ENCODE results near the gene PRAMEF1.
"Not testable (repeated sequence)": the region's sequence is repeated elsewhere in the genome, so short reads cannot be mapped to it uniquely, and the experiment has no call there.

The PRAMEF1 gene, protein sequence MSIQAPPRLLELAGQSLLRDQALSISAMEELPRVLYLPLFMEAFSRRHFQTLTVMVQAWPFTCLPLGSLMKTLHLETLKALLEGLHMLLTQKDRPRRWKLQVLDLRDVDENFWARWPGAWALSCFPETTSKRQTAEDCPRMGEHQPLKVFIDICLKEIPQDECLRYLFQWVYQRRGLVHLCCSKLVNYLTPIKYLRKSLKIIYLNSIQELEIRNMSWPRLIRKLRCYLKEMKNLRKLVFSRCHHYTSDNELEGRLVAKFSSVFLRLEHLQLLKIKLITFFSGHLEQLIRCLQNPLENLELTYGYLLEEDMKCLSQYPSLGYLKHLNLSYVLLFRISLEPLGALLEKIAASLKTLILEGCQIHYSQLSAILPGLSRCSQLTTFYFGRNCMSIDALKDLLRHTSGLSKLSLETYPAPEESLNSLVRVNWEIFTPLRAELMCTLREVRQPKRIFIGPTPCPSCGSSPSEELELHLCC

DNA sequence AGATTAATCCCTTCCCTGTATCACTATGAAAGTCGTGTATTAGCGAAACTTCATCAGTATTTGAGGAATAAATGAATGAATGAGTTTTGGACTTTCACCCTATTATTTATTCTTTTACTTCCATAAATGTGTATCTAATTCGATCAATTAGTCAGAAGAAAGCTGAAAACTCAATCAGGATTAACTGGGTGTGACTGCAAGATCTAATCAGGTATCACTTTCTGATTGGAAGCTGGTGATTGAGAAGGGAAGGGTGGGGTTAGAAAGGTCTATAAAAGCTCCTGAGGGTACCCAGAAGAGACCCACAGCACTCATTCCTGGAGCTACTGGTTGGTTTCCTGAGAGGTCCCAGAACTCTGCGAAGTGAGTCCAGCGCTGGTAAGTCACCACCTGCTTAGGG, at the start of gene PRAMEF1:
TSS of gene PRAMEF1 (plus strand) at position 301 of the 400 bp plus-strand sequence. CDS start 1,831 bp downstream, outside the sequence.
- DNase-seq = not testable (repeated sequence)

DNA sequence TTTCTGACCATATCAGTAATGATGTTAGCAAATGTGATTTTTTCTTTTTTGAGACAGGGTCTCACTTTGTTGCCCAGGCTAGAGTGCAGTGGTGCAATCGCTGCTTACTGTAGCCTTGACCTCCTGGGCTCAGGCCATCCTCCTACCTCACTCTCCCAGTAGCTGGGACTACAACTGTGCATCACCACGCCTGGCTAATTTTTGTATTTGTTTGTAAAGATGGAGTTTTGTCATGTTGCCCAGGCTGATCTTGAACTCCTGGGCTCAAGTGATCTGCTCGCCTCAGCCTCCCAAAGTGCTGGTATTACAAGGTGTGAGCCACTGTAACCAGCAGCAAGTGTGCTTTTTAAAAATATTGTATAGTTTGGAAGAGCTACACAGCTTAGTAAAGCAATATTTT, 49.3 kb upstream of the PRAMEF1 start:
- DNase-seq = no peak

DNA sequence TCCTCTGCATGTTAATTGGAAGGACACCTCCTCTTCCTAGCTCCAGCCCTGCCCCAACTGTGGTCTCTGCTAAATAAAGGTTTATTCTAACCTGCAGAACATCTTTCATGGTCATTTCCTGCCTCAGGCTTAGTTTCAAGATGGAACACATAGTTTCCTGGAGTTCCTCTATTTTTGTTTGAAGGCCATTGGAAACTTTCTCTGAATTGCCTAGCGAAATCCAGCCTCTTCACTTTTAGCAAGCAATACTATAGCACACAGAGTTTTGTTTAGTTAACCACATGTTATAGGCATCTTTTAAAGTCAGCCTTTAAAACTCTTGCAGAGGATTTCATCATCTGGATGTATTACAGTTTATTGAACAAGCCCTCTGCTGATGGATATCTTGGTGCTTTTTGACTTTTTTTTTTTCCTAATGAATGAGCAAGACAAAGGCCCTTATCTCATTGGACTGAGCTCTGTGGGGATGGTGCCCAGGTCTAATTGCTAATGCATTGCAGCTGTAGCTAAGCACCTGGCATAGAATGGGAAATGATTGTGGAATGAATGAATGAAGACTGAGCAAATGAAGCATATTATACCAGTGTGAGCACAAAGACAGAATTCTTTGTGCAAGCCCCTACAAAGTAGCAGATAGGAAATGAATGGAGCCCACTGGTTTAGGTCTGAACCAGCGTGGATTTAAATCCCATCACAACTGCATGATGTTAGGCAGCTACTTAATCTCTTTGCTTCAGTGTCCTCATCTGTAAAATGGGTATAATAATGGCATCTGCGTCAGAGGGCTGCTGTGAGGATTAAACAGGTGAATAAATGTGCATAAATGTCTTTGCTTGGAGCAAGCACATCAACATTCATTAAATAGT, 45.8 kb upstream of the PRAMEF1 start:
- DNase-seq = no peak

DNA sequence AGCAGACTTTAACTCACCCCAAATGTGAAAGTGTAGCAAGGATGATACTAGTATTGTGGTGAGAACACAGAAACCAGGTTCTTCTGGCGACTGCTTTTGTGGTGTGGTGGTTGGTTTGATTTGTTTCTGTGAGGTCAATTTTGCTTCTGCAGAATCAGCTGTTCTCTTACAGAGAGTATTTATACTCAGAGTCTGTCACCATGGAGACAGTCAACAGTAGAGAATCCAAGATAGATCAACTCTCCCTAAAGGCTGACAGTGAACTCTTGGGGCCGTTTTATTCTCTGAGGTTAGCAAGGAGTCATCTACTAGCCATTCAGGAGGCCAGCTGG, 45.2 kb upstream of the PRAMEF1 start, which contains the start of gene CFAP107:
TSS of gene CFAP107 (plus strand) at position 209 of the 332 bp plus-strand sequence. CDS start 231 bp downstream, outside the sequence.
- DNase-seq = no peak

DNA sequence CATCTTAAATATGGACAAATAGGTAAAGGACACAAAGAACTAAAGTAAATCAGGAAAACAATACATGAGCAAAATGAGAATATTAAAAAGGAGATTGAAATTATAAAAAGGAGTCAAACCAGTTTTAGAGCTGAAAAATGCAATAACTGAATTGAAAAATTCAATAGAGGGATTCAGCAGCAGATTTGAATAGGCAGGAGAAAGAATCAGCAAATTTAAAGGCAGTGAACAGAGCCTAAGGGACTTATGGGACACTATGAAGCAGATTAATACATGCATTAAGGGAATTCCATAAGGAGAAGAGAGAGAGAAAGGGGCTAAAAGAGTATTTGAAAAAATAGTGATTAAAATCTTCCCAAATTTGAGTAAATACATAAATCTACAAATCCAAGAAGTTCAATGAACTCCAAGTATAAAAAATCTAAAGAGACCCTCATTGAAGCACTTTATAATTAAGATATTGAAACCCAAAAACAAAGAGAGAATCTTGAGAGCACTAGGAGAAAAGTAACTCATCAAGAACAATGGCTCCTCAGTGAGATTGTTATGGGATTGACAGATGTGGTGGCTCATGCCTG, 42.3 kb upstream of the PRAMEF1 start:
- DNase-seq = no peak

DNA sequence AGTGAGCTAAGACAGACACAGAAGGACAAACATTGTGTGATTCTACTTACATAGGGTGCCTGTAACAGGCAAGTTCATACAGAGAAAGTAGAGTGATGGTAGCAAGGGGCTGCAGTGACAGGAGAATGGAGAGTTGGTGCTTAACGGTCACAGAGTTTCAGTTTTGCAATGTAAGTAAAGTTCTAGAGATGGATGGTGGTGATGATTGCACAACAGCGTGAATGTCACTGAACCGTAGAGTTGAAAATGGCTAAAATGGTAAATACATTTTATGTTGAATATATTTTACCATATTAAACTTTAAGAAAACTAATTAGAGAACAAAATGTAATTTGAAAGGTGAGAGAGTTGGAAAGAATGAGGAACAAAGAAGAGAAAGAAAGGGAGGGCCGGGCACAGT, 36.5 kb upstream of the PRAMEF1 start:
- no peak for DNase-seq

DNA sequence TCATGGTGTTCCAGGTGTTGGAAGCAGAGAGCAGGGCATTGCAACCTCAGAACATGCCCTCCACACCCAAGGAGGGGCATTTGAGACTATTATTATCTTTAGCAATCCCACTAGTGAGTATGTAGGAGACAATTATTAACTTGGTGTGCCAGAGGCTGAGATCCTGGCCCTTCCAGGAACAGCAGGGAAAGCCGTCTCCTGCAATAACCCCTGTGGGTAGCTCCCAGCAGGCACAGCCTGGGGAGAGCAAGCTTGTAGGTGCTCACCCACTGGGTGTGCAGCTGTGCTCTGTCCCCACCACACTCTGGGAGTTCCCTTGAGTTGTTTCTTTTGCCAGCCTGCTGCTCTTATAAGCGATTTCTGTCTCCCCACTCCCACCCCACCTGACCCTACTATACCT, 34.9 kb upstream of the PRAMEF1 start:
- DNase-seq = no peak

DNA sequence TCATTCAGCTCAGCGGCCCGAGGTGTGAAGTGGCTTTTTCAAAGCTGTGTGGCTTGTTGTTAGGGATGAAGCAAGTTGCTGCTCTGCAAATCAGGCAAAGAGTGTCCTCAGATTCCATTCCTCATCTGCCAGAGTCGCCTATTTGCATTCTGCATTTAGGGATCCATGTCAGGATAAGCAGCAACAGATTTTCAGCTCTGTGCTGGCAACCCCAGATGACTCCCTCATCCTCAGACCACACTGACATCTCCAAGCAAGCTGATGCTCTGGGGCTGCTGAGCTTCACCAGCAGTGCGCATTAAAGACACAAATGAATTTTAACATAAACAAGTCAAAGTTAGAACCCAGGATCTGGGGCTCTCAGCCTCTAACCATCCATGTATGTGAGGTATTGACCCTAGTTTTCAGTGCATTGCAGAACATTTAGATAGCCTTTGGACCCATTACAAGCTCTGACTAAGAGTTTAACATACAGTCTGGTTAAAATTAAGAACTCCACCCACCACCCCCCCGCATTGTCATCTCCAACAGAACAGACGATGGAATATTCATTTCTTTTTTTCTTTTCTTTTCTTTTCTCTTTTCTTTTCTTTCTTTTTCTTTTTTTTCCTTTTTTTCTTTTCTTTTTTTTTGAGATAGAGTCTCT, 34.3 kb upstream of the PRAMEF1 start:
- DNase-seq = no peak

DNA sequence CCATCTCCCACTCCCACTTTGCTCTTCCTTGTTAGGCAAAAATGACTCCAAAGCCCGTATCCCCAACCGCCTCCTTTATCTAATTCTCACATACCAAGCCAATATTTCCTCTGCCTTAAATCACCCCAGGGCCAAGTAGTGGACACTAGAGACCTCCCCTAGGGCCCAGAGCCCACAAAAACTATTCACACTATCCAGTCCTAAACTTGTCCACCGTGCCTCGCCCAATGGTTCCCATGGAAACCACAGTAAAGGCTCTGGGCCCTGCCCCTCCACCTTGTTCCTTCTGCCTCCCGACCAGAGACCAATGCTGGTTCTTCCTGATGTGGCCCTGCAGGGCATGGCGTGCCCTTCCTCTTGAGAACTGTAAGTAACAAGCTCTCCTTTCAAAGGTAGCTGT, 33.4 kb upstream of the PRAMEF1 start:
- no peak for DNase-seq

DNA sequence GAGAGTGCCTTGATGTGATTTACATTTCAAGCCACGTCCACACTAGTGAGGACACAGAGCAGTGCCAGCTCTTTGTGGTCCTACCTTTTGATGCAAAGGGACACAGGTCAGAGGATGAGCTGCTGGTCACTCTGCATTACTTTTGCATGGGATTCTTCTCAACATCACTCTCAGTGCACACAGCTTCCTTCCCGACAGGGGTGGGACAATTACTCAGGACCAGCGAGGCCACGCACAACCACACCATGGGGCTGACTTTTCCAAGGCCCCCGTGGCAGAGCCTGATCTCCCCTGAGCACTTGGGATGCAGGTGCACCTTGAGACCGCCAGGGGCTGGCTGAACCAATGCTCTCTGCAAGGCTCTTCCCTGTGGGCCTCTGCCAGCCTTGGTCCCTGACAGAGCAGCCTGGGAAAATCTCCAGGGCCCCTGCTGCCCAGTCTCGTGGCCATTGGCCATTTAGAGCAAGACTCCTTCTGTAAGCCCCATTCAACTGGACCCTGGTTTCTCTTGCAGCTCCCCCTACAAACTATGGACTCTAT, 30.9 kb upstream of the PRAMEF1 start:
- DNase-seq = no peak

DNA sequence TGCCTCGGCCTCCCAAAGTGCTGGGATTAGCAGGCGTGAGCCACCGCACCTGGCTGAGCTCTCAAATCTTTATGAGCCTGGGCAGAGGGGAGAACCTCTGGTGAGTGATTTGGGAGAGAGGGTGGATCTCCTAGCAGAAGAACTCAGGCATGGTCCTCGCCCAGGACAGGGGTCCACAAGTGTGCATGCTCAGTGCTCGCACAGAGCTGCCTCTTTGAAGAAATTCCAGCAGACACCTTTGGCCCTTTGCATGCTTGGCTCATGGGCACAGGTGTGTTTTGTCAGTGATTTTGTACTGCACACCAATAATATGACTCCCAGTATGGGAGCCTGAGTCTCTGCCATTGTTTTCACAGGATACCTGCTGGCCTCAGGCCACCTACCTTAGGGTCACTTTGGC, 29.4 kb upstream of the PRAMEF1 start:
- no peak for DNase-seq

DNA sequence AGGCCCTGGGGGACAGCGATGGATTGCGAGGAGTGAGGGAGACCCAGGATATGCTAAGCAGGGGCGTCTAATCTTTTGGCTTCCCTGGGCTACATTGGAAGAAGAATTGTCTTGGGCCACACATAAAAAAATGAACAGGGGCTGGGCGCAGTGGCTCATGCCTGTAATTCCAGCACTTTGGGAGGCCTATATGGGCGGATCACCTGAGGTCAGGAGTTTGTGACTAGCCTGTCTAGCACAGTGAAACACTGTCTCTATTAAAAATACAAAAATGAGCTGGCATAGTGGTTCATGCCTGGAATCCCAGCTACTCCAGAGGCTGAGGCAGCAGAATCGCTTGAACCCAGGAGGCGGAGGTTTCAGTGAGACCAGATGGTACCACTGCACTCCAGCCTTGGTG, 28.4 kb upstream of the PRAMEF1 start:
- no peak for DNase-seq

DNA sequence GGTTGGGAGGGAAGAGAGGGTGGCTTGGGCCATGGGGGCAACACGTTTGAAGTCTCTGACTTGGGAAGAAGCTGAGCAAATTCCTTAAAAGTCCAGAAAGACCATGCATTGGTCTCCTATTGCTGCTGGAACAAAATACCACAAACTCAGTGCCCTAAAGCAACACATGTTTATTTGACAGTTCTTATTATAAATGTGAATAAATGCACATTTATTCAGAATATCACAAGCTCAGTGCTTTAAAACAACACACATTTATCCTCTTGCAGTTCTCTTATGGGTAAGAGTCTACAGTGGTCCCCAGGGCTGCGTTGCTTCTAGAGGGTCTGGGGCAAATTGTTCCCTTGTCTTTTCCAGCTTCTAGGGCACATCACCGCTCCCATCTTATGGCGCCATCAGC, 27.7 kb upstream of the PRAMEF1 start:
- no peak for DNase-seq

DNA sequence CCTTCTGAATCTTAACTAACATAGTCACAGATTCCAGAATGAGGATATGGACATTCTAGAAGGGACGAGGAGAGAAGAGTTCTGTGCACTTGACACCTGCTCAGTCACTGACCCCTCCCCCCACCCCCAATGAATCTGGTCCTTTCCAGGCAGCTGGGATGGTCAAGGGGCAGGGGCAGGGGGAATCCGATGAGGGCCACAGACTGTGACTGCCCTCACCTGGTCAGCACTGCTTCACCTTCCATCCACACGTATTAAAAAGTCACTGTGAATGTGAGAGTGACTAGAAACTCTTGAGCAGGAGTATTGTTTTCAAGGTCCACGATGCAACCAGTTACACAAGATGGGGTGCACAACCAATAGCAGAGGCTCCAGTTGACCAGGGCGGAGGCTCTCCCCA, 27.2 kb upstream of the PRAMEF1 start:
- no peak for DNase-seq

DNA sequence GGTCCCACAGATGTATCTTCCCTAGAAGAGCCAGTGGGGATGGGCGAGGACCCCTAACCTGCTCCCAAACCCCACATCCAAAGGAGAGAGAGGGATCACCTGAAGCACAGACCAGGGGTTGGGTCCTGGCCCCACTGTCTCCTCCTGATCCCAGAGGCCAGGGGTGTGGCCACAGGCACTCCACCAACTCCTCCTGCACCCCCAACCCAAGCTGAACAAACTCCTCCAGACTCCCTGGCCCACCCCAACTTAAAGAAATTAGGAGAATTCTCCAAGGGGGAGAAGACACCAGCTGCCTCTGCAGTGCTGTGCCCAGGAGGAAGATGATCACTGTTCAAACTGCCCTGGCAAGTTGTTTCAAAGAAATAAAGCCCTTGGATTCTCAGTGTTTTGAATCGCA, 22.2 kb upstream of the PRAMEF1 start:
- no peak for DNase-seq

DNA sequence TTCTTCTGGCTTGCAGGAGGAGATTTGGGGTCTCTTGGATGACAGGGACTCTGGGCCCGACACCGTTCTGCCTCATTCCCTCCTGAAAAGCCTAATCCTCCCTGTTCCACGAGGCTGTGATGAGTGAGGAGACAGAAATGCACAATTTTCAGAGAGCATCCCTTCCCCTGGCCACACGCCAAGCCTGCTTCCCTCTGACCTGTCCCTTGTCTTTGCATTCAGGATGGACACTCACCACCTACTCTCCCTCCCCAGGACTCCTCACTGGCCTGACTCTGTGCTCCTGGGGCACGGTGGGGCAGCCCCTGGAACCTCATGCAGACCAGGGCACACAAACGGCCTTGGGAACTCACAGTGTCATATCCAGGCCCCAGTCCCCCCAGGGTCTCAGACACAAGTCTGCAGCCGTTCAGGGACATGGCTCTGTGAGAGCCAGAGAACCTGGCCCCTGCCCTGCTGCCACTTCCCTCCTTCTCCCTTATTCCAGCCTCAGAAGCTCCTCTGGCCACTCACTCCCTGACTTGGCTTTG, 21.2 kb upstream of the PRAMEF1 start:
- DNase-seq = no peak

DNA sequence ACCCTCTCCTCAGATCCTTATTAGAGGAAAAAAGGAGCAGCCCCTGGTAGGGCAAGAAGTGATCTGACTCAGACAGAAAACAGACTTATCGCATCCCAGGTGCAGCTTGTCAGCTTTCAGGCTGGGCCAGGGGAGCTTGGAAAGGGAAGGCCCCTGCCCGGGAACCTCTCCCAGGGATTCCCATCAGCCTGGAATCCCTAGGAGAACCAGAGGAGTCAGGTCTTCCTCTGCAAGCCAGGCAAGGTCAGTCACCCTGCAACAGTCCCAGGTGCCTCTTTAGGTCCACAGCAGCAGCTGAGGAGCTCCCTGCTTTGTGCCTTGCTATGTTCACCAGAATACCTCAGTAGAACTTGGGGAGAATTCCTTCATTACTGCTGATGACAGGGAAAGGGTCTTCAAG, 20.6 kb upstream of the PRAMEF1 start:
- DNase-seq = no peak

DNA sequence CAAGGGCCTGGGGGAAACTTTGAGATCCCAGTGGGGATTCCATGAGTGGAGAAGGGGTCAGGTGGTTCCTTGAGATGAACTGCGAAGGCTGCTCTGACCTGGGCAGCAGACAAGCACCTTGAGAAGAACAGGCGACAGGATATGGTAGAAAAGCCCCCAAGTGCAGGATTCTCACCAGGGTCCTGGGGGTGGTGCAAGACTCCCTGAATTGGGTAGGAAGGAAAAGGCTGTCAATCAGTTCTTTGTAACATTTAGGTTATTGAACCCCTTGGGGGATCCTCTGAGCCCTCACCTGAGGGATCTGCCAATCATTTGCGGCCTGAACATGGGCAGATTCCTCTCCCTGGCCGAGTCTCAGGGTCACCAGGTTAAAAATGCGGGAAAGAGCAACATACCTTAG, 20.0 kb upstream of the PRAMEF1 start:
- no peak for DNase-seq

DNA sequence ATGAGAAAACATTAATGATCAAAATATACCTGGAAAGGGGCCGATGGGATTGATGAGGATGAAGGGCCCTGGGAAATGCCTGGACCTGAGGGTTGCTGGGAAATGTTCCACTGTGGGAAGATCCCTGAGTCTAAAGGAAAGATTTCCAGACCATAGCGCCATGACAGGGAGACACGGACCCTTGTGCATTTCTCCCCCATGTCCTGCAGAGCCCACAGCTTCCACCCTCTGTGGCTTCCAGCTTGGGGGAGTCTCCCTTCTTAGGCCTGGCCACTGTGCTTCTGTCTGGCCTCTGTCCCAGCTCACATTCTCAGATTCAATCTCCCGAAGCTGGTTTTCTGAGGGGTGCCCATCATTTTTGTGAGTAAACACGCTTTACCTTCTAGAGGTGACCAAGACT, 18.7 kb upstream of the PRAMEF1 start:
- DNase-seq = no peak

DNA sequence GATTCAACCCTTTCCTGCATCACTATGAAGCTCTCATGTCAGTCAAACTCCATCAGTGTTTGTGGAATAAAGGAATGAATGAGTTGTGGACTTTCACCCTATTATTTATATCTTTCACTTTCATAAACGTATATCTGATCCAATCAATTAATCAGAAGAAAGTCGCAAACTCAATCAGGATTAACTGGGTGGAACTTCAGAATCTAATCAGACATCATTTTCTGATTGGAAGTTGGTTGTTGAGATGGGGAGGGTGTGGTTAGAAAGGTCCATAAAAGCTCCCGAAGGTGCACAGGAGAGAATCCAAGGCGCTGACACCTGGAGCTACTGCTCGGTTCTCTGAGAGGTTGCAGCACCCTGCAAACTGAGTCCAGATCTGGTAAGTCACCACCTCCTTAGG, 17.8 kb upstream of the PRAMEF1 start, which contains the start of gene PRAMEF12:
TSS of gene PRAMEF12 (plus strand) at position 301 of the 400 bp plus-strand sequence. CDS start 1,130 bp downstream, outside the sequence.
- DNase-seq = no peak

DNA sequence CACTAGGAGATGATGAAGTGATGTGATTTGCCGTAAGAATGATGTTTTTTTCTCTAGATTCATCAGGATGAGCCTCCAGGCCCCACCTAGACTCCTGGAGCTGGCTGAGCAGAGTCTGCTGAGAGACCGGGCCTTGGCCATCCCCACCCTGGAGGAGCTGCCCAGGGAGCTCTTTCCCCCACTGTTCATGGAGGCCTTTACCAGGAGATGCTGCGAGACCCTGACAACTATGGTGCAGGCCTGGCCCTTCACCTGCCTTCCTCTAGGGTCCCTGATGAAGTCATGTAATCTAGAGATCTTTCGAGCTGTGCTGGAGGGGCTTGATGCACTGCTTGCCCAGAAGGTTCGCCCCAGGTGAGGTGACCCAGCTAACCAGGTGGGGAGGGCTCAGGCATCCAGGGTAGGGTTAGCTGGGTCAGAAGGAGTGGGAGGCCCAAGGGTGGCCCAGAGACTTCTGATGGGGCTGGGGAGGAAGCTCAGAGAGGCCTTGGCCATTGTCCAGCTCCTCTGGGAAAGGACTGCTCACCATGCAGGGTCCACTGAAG, 16.3 kb upstream of the PRAMEF1 start:
- DNase-seq = no peak

DNA sequence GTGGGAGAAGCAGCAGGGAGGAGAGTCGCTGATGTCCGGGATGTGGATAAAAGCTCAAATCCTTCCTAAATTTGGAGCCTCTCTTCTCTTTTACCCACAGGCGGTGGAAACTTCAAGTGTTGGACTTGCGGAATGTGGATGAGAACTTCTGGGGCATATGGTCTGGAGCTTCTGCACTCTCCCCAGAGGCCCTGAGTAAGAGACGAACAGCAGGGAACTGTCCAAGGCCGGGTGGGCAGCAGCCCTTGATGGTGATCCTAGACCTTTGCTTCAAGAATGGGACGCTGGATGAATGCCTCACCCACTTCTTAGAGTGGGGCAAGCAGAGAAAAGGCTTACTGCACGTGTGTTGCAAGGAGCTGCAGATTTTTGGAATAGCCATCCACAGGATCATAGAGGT, 15.8 kb upstream of the PRAMEF1 start:
- no peak for DNase-seq

All from stimulated activated naive CD4-positive, alpha-beta T cell treated with Interleukin-2 at 50 U/mL for 16 hours (primary cell).